Liver (tissue), 9 donors: Measurements from ENCODE around the gene XRN1. TPM values are rescaled to one million over a fixed set of nuclear protein-coding genes. Genes with fewer than 3 reads are reported as not detected.

ENCODE experiments used
- DNase-seq: peaks from one replicate; pipeline ENCODE4 v3.0.0-alpha.2; 2017; ENCODE audit warnings: low spot score
- H3K27ac ChIP-seq, 2 donors: one replicate each; pipeline ENCODE4 v1.7.0; 2013; ENCODE audit warnings: inconsistent platforms in 2 of 2, low read length in 2 of 2, control low read depth in 1 of 2, low read depth in 1 of 2, mild to moderate bottlenecking in 1 of 2
- H3K27me3 ChIP-seq, 4 donors: one replicate each; pipeline versions ENCODE4 v1.6.1 to v1.7.0; 2013; ENCODE audit warnings: low read length in 3 of 4, inconsistent platforms in 1 of 4, mild to moderate bottlenecking in 1 of 4, moderate library complexity in 1 of 4; ENCODE audit not compliant: control insufficient read depth in 4 of 4, insufficient read depth in 4 of 4
- H3K36me3 ChIP-seq, 4 donors: one replicate each; pipeline versions ENCODE4 v1.6.1 to v1.7.0; 2013; ENCODE audit warnings: low read length in 3 of 4, mild to moderate bottlenecking in 3 of 4, low read depth in 1 of 4, moderate library complexity in 1 of 4; ENCODE audit not compliant: control insufficient read depth in 4 of 4, insufficient read depth in 3 of 4
- H3K4me1 ChIP-seq, 4 donors: one replicate each; pipeline versions ENCODE4 v1.6.1 to v1.7.0; 2013; ENCODE audit warnings: low read length in 3 of 4, mild to moderate bottlenecking in 3 of 4, moderate library complexity in 1 of 4; ENCODE audit not compliant: control insufficient read depth in 4 of 4, insufficient read depth in 4 of 4
- H3K4me3 ChIP-seq, 3 donors: one replicate each; pipeline versions ENCODE4 v1.6.1 to v1.7.0; 2013; ENCODE audit warnings: low read length in 3 of 3, control low read depth in 1 of 3, low read depth in 1 of 3, mild to moderate bottlenecking in 1 of 3
- H3K9ac ChIP-seq, 2 donors: one replicate each; pipeline ENCODE4 v1.7.0; 2013; ENCODE audit warnings: low read length in 2 of 2, mild to moderate bottlenecking in 2 of 2, moderate library complexity in 2 of 2, control low read depth in 1 of 2, low read depth in 1 of 2
- H3K9me3 ChIP-seq, 4 donors: one replicate each; pipeline versions ENCODE4 v1.6.1 to v1.7.0; 2013; ENCODE audit warnings: low read length in 3 of 4; ENCODE audit not compliant: control insufficient read depth in 4 of 4
- ATF3 ChIP-seq: IDR thresholded peaks from 2 replicates; pipeline ENCODE4 v1.6.1; 2016; ENCODE audit warnings: antibody characterized with exemption
- EGR1 ChIP-seq, 2 donors: IDR thresholded peaks; 2 replicates each; pipeline ENCODE4 v1.6.1; 2016 to 2018; ENCODE audit warnings: antibody characterized with exemption in 2 of 2, low read depth in 2 of 2
- FOXA1 ChIP-seq: IDR thresholded peaks from 2 replicates; pipeline ENCODE4 v1.6.1; 2016; ENCODE audit warnings: antibody characterized with exemption
- FOXA2 ChIP-seq: IDR thresholded peaks from 2 replicates; pipeline ENCODE4 v1.6.1; 2016; ENCODE audit warnings: antibody characterized with exemption
- GABPA ChIP-seq, 2 donors: IDR thresholded peaks in 1 of 2; conservative IDR thresholded peaks in 1 of 2; 2 replicates each; pipeline ENCODE4 v1.6.1; 2016; ENCODE audit warnings: antibody characterized with exemption in 2 of 2, mild to moderate bottlenecking in 1 of 2, moderate library complexity in 1 of 2
- HNF4A ChIP-seq, 2 donors: conservative IDR thresholded peaks; 2 replicates each; pipeline ENCODE4 v1.6.1; 2016; ENCODE audit warnings: antibody characterized with exemption in 2 of 2, mild to moderate bottlenecking in 2 of 2
- HNF4G ChIP-seq: IDR thresholded peaks from 2 replicates; pipeline ENCODE4 v1.6.1; 2016; ENCODE audit warnings: antibody characterized with exemption
- JUND ChIP-seq, 2 donors: IDR thresholded peaks; 2 replicates each; pipeline ENCODE4 v1.6.1; 2016; ENCODE audit warnings: antibody characterized with exemption in 2 of 2
- NR2F2 ChIP-seq: IDR thresholded peaks from 2 replicates; pipeline ENCODE4 v1.6.1; 2016; ENCODE audit warnings: antibody characterized with exemption
- RAD21 ChIP-seq, 2 donors: IDR thresholded peaks; 2 replicates each; pipeline ENCODE4 v1.6.1; 2016; ENCODE audit warnings: antibody characterized with exemption in 2 of 2, mild to moderate bottlenecking in 2 of 2
- REST ChIP-seq: IDR thresholded peaks from 2 replicates; pipeline ENCODE4 v1.6.1; 2016; ENCODE audit warnings: antibody characterized with exemption, mild to moderate bottlenecking
- RXRA ChIP-seq, 2 donors: IDR thresholded peaks; 2 replicates each; pipeline ENCODE4 v1.6.1; 2017 to 2018; ENCODE audit warnings: antibody characterized with exemption in 2 of 2, mild to moderate bottlenecking in 1 of 2
- TAF1 ChIP-seq: conservative IDR thresholded peaks from 2 replicates; pipeline ENCODE4 v1.6.1; 2016; ENCODE audit warnings: antibody characterized with exemption, mild to moderate bottlenecking
- YY1 ChIP-seq: IDR thresholded peaks from 2 replicates; pipeline ENCODE4 v1.6.1; 2016; ENCODE audit warnings: antibody characterized with exemption, mild to moderate bottlenecking
- ZBTB33 ChIP-seq: IDR thresholded peaks from 2 replicates; pipeline ENCODE4 v1.6.1; 2016; ENCODE audit warnings: antibody characterized with exemption
- WGBS: extraction: QIAGEN DNeasy Blood & Tissue Kit; methylation state at CpG from one replicate; pipeline ENCODE4 v1.1.7; 2013; 5-methylcytosine and 5-hydroxymethylcytosine counted together
- polyA plus RNA-seq, 2 donors: library from polyadenylated mRNA; stranded (reverse) in 1 of 2; unstranded in 1 of 2; fragments of 200-250 nt in 1 of 2; fragments of >200 nt in 1 of 2; fragmentation: Nextera tagmentation in 1 of 2; extraction: Ambion mirVana in 1 of 2; gene quantifications; one replicate each; pipeline versions ENCODE4 v1.2.1 to v1.2.3, GENCODE V29; 2013 to 2015
- total RNA-seq, 2 donors: library from RNA; depleted of rRNA; stranded (reverse); fragments of >200 nt; gene quantifications; one replicate each; pipeline ENCODE4 v1.2.3, GENCODE V29; 2014
- TF ChIP-seq, protein P1 (sequence below): IDR thresholded peaks from 2 replicates; pipeline ENCODE4 v1.6.1; 2016; ENCODE audit warnings: antibody characterized with exemption
- donor health status: healthy.
- donor health status: healthy.
- donor health status: healthy.
- donor health status: healthy.
- donor health status: healthy.

The XRN1 gene
- total and polyA plus RNA-seq, 4 donors, result 4.3 to 41.4 (median 25.9) TPM

GRCh38 chr3:142460689-142461088, 12.9 kb upstream of the XRN1 start:
- 90% methylated on average over 3 of the region's 3 CpGs for WGBS
- Histone ChIP-seq H3K27me3 (no peaks in the 10 kb centered on the region), H3K9me3 (no peaks in the 10 kb centered on the region), H3K27ac (no peak overlapping the region), H3K4me1 (peaks cover 0 to 3% (median 0%) of the 10 kb centered on the region in 4 donors), H3K9ac (no peak overlapping the region), H3K4me3 (no peak overlapping the region), H3K36me3 (peaks cover 3 to 8% (median 5%) of the 10 kb centered on the region in 4 donors)
- no peak for TF ChIP-seq ZBTB33
- TF ChIP-seq, protein P1, sequence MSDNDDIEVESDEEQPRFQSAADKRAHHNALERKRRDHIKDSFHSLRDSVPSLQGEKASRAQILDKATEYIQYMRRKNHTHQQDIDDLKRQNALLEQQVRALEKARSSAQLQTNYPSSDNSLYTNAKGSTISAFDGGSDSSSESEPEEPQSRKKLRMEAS, result no peak
- TF ChIP-seq FOXA1, result no peak
- TF ChIP-seq FOXA2, result no peak
- no peak for TF ChIP-seq TAF1
- TF ChIP-seq NR2F2, result no peak
- no peak for TF ChIP-seq GABPA (IDR thresholded peaks at IDR 0.05 in 1 of 2, conservative IDR thresholded peaks at IDR 0.05 in 1 of 2)
- TF ChIP-seq YY1, result no peak
- TF ChIP-seq RAD21 (IDR thresholded peaks at IDR 0.05), result no peak
- TF ChIP-seq REST, result no peak
- no peak for TF ChIP-seq RXRA (IDR thresholded peaks at IDR 0.05)
- no peak for TF ChIP-seq ATF3
- TF ChIP-seq HNF4G, result no peak
- no peak for TF ChIP-seq EGR1 (IDR thresholded peaks at IDR 0.05; ENCODE audit: low read depth in 2 of 2)
- no peak for TF ChIP-seq HNF4A (conservative IDR thresholded peaks at IDR 0.05)
- no peak for TF ChIP-seq JUND (IDR thresholded peaks at IDR 0.05)
- no peak for DNase-seq

- Histone ChIP-seq H3K27ac (no peak overlapping the region), H3K9ac (no peak overlapping the region), H3K36me3 (peaks cover 2 to 8% (median 5%) of the 10 kb centered on the region in 4 donors), H3K4me3 (no peak overlapping the region), H3K4me1 (peaks cover 0 to 3% (median 0%) of the 10 kb centered on the region in 4 donors), H3K9me3 (no peaks in the 10 kb centered on the region), H3K27me3 (no peaks in the 10 kb centered on the region)
- TF ChIP-seq HNF4G, result no peak
- peak; percentile 23 for TF ChIP-seq ATF3
- no peak for TF ChIP-seq NR2F2
- TF ChIP-seq FOXA2, result peak; percentile 59
- peak; percentile 36 for TF ChIP-seq YY1
- peak; percentile 75 to 76 for TF ChIP-seq RXRA (IDR thresholded peaks at IDR 0.05)
- no peak for TF ChIP-seq TAF1
- peak; percentile 44 to 59 for TF ChIP-seq JUND (IDR thresholded peaks at IDR 0.05)
- TF ChIP-seq REST, result no peak
- TF ChIP-seq HNF4A (conservative IDR thresholded peaks at IDR 0.05), result peak; percentile 72 to 73
- 38% methylated on average over 2 of the region's 2 CpGs for WGBS
- no peak for DNase-seq
Observed at GRCh38 chr3:142459929-142460328, 12.1 kb upstream of the XRN1 start.
